WTC11 (cell line): ENCODE data around the gene ZNF358. TPM values are rescaled to one million over a fixed set of nuclear protein-coding genes. Genes with fewer than 3 reads are reported as not detected.

Experiments used
- ATAC-seq: fragments of 200-7000 bp; cut with Tn5 transposase; 2 replicates; pipeline ENCODE4 v1.10.0; 2021; ENCODE audit warnings: mild to moderate bottlenecking, moderate library complexity
- CTCF ChIA-PET: fragments of 300-600 bp; sonication (Branson Sonifier 250); formaldehyde crosslinking; loops from one replicate; lab custom pipeline; 2021; ENCODE audit warnings: antibody characterized with exemption; lab: Charles Lee
- POLR2A ChIA-PET: fragments of 350-600 bp; sonication (Branson Sonifier 250); formaldehyde crosslinking; loops from one replicate; lab custom pipeline; 2021; ENCODE audit warnings: antibody characterized with exemption; lab: Charles Lee
- DNase-seq: peaks from one replicate; pipeline ENCODE4 v3.0.0; 2021; ENCODE audit warnings: low spot score
- H3K27ac Mint-ChIP-seq: 2 replicates; pipeline ENCODE4 v1.8.0; 2021; ENCODE audit warnings: mixed read lengths
- H3K27me3 Mint-ChIP-seq: 2 replicates; pipeline ENCODE4 v1.8.0; 2021; ENCODE audit warnings: low read depth, mild to moderate bottlenecking, moderate library complexity, mixed read lengths
- H3K36me3 Mint-ChIP-seq: 2 replicates; pipeline ENCODE4 v1.8.0; 2021; ENCODE audit warnings: mixed read lengths
- H3K4me1 Mint-ChIP-seq: 2 replicates; pipeline ENCODE4 v1.8.0; 2022; ENCODE audit warnings: mixed read lengths
- H3K4me3 Mint-ChIP-seq: 2 replicates; pipeline ENCODE4 v1.8.0; 2021; ENCODE audit warnings: mild to moderate bottlenecking, moderate library complexity, mixed read lengths
- H3K9me3 Mint-ChIP-seq: 2 replicates; pipeline ENCODE4 v1.8.0; 2021; ENCODE audit warnings: mixed read lengths
- ELF4 ChIP-seq: sonication (generic); formaldehyde crosslinking; IDR thresholded peaks from 2 replicates; pipeline ENCODE4 v1.8.1; 2022; ENCODE audit warnings: low read depth, mild to moderate bottlenecking, moderate library complexity, missing genetic modification reagents
- GRHL2 ChIP-seq: fragments of 250-450 bp; sonication (Bioruptor Pico); IDR thresholded peaks from 2 replicates; pipeline ENCODE4 v1.8.0; 2022; ENCODE audit warnings: mild to moderate bottlenecking, moderate library complexity; ENCODE audit not compliant: insufficient replicate concordance, severe bottlenecking
- MYBL2 ChIP-seq: sonication (generic); formaldehyde crosslinking; IDR thresholded peaks from 2 replicates; pipeline ENCODE4 v1.8.1; 2023; ENCODE audit warnings: mild to moderate bottlenecking, moderate library complexity, missing genetic modification reagents
- NR1H2 ChIP-seq: sonication (generic); formaldehyde crosslinking; IDR thresholded peaks from 2 replicates; pipeline ENCODE4 v1.9.0; 2021; ENCODE audit warnings: mild to moderate bottlenecking, moderate library complexity, missing genetic modification reagents
- SP1 ChIP-seq: sonication (generic); formaldehyde crosslinking; conservative IDR thresholded peaks from 2 replicates; pipeline ENCODE4 v1.8.1; 2022; ENCODE audit warnings: missing genetic modification reagents
- TEAD4 ChIP-seq: sonication (generic); formaldehyde crosslinking; IDR thresholded peaks from 2 replicates; pipeline ENCODE4 v1.8.0; 2022; ENCODE audit warnings: mild to moderate bottlenecking, missing genetic modification reagents
- ZBTB21 ChIP-seq: sonication (generic); formaldehyde crosslinking; IDR thresholded peaks from 2 replicates; pipeline ENCODE4 v1.8.1; 2023; ENCODE audit warnings: mild to moderate bottlenecking, missing genetic modification reagents, borderline replicate concordance
- total RNA-seq: library from RNA; stranded (reverse); gene quantifications from 3 replicates; pipeline ENCODE4 v1.2.3, GENCODE V29; 2021
- TF ChIP-seq, protein P1 (sequence below): sonication (generic); formaldehyde crosslinking; IDR thresholded peaks from 2 replicates; pipeline ENCODE4 v1.8.0; 2023; ENCODE audit warnings: missing genetic modification reagents, mild to moderate bottlenecking, borderline replicate concordance
- TF ChIP-seq, protein P2 (sequence below): sonication (generic); formaldehyde crosslinking; IDR thresholded peaks from 2 replicates; pipeline ENCODE4 v1.8.0; 2022; ENCODE audit warnings: mild to moderate bottlenecking, missing genetic modification reagents
- TF ChIP-seq, protein P3 (sequence below): sonication (generic); formaldehyde crosslinking; IDR thresholded peaks from 2 replicates; pipeline ENCODE4 v1.8.1; 2023; ENCODE audit warnings: mild to moderate bottlenecking, missing genetic modification reagents, borderline replicate concordance
- TF ChIP-seq, protein P4 (sequence below): sonication (generic); formaldehyde crosslinking; IDR thresholded peaks from 2 replicates; pipeline ENCODE4 v1.8.1; 2022; ENCODE audit warnings: mild to moderate bottlenecking, moderate library complexity, missing genetic modification reagents
- TF ChIP-seq, protein P5 (sequence below): sonication (generic); formaldehyde crosslinking; conservative IDR thresholded peaks from 2 replicates; pipeline ENCODE4 v1.8.1; 2022; ENCODE audit warnings: mild to moderate bottlenecking, missing genetic modification reagents
- TF ChIP-seq, protein P6 (sequence below): sonication (generic); formaldehyde crosslinking; IDR thresholded peaks from 2 replicates; pipeline ENCODE4 v1.8.0; 2023; ENCODE audit warnings: mild to moderate bottlenecking, missing genetic modification reagents

Gene ZNF358
- total RNA-seq, 1 experiment from 2014 or later = 37.5 TPM

DNA sequence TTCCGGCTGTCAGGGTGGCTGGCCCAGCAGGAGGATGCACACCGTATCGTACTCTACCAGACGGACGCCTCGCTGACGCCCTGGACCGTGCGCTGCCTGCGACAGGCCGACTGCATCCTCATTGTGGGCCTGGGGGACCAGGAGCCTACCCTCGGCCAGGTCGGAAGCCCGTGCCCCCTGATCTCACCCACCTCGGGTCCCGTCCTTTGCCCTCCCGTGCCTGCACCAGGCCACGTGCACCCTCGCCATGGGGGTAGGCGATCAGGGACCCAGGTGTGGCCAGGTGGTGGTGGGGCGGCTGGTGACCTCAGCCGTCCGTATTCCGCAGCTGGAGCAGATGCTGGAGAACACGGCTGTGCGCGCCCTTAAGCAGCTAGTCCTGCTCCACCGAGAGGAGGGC lies 38.7 kb downstream of the ZNF358 start (continued):
- TF ChIP-seq, protein P1, sequence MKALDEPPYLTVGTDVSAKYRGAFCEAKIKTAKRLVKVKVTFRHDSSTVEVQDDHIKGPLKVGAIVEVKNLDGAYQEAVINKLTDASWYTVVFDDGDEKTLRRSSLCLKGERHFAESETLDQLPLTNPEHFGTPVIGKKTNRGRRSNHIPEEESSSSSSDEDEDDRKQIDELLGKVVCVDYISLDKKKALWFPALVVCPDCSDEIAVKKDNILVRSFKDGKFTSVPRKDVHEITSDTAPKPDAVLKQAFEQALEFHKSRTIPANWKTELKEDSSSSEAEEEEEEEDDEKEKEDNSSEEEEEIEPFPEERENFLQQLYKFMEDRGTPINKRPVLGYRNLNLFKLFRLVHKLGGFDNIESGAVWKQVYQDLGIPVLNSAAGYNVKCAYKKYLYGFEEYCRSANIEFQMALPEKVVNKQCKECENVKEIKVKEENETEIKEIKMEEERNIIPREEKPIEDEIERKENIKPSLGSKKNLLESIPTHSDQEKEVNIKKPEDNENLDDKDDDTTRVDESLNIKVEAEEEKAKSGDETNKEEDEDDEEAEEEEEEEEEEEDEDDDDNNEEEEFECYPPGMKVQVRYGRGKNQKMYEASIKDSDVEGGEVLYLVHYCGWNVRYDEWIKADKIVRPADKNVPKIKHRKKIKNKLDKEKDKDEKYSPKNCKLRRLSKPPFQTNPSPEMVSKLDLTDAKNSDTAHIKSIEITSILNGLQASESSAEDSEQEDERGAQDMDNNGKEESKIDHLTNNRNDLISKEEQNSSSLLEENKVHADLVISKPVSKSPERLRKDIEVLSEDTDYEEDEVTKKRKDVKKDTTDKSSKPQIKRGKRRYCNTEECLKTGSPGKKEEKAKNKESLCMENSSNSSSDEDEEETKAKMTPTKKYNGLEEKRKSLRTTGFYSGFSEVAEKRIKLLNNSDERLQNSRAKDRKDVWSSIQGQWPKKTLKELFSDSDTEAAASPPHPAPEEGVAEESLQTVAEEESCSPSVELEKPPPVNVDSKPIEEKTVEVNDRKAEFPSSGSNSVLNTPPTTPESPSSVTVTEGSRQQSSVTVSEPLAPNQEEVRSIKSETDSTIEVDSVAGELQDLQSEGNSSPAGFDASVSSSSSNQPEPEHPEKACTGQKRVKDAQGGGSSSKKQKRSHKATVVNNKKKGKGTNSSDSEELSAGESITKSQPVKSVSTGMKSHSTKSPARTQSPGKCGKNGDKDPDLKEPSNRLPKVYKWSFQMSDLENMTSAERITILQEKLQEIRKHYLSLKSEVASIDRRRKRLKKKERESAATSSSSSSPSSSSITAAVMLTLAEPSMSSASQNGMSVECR (CRISPR knock-in tag) = no peak
- TF ChIP-seq, protein P2, sequence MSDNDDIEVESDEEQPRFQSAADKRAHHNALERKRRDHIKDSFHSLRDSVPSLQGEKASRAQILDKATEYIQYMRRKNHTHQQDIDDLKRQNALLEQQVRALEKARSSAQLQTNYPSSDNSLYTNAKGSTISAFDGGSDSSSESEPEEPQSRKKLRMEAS = 0 out of 2 replicates have a peak, but pooled peaks have one; percentile 23

DNA sequence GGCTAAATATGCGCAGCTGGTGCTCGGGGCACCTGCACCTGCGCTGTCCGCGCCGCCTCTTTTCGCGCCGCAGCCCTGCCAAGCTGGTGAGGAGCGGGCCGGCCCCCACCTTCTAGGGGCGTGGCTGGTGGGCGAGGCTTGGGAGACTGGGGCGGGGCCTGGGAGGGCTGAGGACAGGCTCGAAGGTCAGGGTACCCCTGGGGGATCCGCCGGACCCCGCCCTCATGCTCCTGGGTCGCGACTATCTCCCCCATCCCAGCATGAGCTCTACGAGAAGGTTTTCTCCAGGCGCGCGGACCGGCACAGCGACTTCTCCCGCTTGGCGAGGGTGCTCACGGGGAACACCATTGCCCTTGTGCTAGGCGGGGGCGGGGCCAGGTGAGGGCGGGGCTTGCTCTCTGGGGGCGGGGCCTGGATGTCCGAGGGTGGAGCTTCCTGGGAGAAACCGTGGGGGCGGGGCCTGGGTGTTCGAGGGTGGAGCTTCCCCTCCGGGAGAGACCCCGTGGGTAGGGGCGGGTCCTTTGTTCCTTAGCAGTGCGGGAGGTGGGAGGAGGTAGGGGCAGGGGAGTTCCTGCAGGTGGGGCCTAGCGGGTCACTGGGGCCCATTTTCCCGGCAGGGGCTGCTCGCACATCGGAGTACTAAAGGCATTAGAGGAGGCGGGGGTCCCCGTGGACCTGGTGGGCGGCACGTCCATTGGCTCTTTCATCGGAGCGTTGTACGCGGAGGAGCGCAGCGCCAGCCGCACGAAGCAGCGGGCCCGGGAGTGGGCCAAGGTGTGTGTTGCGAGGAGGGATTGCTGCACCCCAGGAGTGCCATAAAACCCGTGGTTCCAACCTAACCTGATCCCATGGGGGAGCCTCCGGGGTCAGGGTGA lies 39.3 kb downstream of the ZNF358 start:
- no peak overlapping the region for H3K27ac Mint-ChIP-seq
- peak; percentile 64 for ATAC-seq
- peak; percentile 92 for DNase-seq
- TF ChIP-seq ZBTB21 = no peak
- no peak for TF ChIP-seq NR1H2 (CRISPR knock-in tag)
- peak; percentile 37; the same call in 1 of the 2 replicates for TF ChIP-seq SP1 (CRISPR knock-in tag)
- TF ChIP-seq, protein P3, sequence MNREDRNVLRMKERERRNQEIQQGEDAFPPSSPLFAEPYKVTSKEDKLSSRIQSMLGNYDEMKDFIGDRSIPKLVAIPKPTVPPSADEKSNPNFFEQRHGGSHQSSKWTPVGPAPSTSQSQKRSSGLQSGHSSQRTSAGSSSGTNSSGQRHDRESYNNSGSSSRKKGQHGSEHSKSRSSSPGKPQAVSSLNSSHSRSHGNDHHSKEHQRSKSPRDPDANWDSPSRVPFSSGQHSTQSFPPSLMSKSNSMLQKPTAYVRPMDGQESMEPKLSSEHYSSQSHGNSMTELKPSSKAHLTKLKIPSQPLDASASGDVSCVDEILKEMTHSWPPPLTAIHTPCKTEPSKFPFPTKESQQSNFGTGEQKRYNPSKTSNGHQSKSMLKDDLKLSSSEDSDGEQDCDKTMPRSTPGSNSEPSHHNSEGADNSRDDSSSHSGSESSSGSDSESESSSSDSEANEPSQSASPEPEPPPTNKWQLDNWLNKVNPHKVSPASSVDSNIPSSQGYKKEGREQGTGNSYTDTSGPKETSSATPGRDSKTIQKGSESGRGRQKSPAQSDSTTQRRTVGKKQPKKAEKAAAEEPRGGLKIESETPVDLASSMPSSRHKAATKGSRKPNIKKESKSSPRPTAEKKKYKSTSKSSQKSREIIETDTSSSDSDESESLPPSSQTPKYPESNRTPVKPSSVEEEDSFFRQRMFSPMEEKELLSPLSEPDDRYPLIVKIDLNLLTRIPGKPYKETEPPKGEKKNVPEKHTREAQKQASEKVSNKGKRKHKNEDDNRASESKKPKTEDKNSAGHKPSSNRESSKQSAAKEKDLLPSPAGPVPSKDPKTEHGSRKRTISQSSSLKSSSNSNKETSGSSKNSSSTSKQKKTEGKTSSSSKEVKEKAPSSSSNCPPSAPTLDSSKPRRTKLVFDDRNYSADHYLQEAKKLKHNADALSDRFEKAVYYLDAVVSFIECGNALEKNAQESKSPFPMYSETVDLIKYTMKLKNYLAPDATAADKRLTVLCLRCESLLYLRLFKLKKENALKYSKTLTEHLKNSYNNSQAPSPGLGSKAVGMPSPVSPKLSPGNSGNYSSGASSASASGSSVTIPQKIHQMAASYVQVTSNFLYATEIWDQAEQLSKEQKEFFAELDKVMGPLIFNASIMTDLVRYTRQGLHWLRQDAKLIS = no peak
- TF ChIP-seq MYBL2 (CRISPR knock-in tag) = no peak
- no peak for TF ChIP-seq GRHL2 (CRISPR knock-in tag)
- H3K9me3 Mint-ChIP-seq = no peaks in the 10 kb centered on the region
- peaks cover 29% of the 10 kb centered on the region for H3K36me3 Mint-ChIP-seq
- H3K27me3 Mint-ChIP-seq = peaks cover 5% of the 10 kb centered on the region; the same call in 1 of the 2 replicates
- H3K4me1 Mint-ChIP-seq = peaks cover 8% of the 10 kb centered on the region
- ChIA-PET POLR2A (interaction anchor here (0.8 to 1.2 kb wide), 6 partner anchors 13 to 456 kb away, joined by 3 to 4 read pairs (median 4); no protein-coding TSS in a partner anchor), CTCF (interaction anchor here (0.5 to 4.0 kb wide), 16 partner anchors 9 to 348 kb away, joined by 3 to 64 read pairs (median 4); partner anchors contain the start of genes MAP2K7, PET100, PNPLA6 and TRAPPC5)
- H3K4me3 Mint-ChIP-seq = peak overlapping the region; percentile 63

DNA sequence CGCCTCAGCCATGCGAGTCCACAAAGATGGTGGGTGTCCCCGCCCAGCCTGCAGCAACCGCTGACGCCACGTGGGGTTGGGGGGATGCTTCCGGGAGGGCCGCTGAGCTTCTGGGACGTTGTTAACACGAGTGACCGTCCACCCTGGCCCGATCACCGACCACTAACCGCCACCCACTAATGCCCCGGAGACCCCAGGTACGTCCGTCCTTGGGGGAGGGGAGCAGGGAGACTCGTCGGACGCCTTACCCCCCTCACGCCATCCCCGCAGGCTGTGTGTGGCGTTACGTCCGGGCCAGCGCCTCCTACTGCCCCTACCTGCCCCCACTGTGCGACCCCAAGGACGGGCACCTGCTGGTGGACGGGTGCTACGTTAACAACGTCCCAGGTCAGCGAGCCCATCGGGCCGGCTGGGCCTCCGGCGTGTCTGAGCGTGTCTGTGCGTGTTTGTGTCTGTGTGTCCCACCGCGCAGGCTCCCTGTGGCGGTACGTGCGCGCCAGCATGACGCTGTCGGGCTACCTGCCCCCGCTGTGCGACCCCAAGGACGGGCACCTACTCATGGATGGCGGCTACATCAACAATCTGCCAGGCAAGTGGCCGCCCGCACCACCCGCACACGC lies 40.9 kb downstream of the ZNF358 start:
- Mint-ChIP-seq H3K4me1 (no peaks in the 10 kb centered on the region; the same call in 1 of the 2 replicates), H3K27ac (no peak overlapping the region), H3K4me3 (no peak overlapping the region), H3K9me3 (no peaks in the 10 kb centered on the region), H3K27me3 (no peaks in the 10 kb centered on the region; the same call in 1 of the 2 replicates), H3K36me3 (peaks cover 25% of the 10 kb centered on the region)
- no peak for TF ChIP-seq MYBL2 (CRISPR knock-in tag)
- no peak for TF ChIP-seq ELF4 (CRISPR knock-in tag)
- TF ChIP-seq, protein P4, sequence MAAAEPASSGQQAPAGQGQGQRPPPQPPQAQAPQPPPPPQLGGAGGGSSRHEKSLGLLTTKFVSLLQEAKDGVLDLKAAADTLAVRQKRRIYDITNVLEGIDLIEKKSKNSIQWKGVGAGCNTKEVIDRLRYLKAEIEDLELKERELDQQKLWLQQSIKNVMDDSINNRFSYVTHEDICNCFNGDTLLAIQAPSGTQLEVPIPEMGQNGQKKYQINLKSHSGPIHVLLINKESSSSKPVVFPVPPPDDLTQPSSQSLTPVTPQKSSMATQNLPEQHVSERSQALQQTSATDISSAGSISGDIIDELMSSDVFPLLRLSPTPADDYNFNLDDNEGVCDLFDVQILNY (CRISPR knock-in tag) = no peak
- no peak; the same call in 1 of the 2 replicates for TF ChIP-seq TEAD4 (CRISPR knock-in tag)
- TF ChIP-seq, protein P5, sequence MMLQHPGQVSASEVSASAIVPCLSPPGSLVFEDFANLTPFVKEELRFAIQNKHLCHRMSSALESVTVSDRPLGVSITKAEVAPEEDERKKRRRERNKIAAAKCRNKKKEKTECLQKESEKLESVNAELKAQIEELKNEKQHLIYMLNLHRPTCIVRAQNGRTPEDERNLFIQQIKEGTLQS (CRISPR knock-in tag) = no peak
- TF ChIP-seq, protein P6, sequence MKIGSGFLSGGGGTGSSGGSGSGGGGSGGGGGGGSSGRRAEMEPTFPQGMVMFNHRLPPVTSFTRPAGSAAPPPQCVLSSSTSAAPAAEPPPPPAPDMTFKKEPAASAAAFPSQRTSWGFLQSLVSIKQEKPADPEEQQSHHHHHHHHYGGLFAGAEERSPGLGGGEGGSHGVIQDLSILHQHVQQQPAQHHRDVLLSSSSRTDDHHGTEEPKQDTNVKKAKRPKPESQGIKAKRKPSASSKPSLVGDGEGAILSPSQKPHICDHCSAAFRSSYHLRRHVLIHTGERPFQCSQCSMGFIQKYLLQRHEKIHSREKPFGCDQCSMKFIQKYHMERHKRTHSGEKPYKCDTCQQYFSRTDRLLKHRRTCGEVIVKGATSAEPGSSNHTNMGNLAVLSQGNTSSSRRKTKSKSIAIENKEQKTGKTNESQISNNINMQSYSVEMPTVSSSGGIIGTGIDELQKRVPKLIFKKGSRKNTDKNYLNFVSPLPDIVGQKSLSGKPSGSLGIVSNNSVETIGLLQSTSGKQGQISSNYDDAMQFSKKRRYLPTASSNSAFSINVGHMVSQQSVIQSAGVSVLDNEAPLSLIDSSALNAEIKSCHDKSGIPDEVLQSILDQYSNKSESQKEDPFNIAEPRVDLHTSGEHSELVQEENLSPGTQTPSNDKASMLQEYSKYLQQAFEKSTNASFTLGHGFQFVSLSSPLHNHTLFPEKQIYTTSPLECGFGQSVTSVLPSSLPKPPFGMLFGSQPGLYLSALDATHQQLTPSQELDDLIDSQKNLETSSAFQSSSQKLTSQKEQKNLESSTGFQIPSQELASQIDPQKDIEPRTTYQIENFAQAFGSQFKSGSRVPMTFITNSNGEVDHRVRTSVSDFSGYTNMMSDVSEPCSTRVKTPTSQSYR = no peak
- ChIA-PET POLR2A (no interaction called here), CTCF (interaction anchor here (1.1 kb wide), 1 partner anchor 12 kb away, joined by 4 read pairs; no protein-coding TSS in a partner anchor)
- ATAC-seq (no peak), DNase-seq (no peak)
